NCI-H748 treated with DMSO at 0.1 percent for 48 hours (cell line): ENCODE measurements around the gene CEMIP2.

Experiments used
- DNase-seq: peaks from one replicate; lab custom pipeline; 2025; lab: John Stamatoyannopoulos, UW

CEMIP2 gene

GRCh38 chr9:71638627-71639026, 129.7 kb downstream of the CEMIP2 start:
- peak; percentile 1 for DNase-seq

- DNase-seq: no peak
Measured at GRCh38 chr9:71637926-71638325, 130.4 kb downstream of the CEMIP2 start.

GRCh38 chr9:71637375-71637774, 130.9 kb downstream of the CEMIP2 start:
- no peak for DNase-seq

GRCh38 chr9:71636143-71636839, 132.0 kb downstream of the CEMIP2 start:
- no peak for DNase-seq

- DNase-seq: no peak
Measured at GRCh38 chr9:71634752-71635151, 133.6 kb downstream of the CEMIP2 start.
